ENCODE data around the gene HDGFL3.
"Not testable (repeated sequence)": the region's sequence is repeated elsewhere in the genome, so short reads cannot be mapped to it uniquely, and the experiment has no call there.

The HDGFL3 gene

GRCh38 chr15:83207660-83208366, at the start of gene HDGFL3:
Gene HDGFL3, minus strand, starts transcription at chr15:83207823. Its CDS starts 409 bp downstream, at chr15:83207414.
- peak within 1 kb of the TSS; percentile 29 to 69 for H3K9ac ChIP-seq (ENCODE audit: low read depth in 1 of 2, low read length in 2 of 2)
- H3K27me3 ChIP-seq (ENCODE audit: control insufficient read depth in 2 of 2, insufficient read depth in 2 of 2, low read length in 2 of 2), result peaks cover 0 to 3% of the 10 kb centered on the region in 2 donors
- peak within 1 kb of the TSS; percentile 56 to 73 for H3K27ac ChIP-seq (ENCODE audit: low read depth in 2 of 2, low read length in 2 of 2)
- H3K4me3 ChIP-seq (ENCODE audit: low read length in 2 of 2), result peak within 1 kb of the TSS; percentile 68 to 75
- H3K9me3 ChIP-seq (ENCODE audit: control insufficient read depth in 2 of 2, low read length in 2 of 2), result no peaks in the 10 kb centered on the region
- peaks cover 4 to 5% of the 10 kb centered on the region in 2 donors for H3K4me1 ChIP-seq (ENCODE audit: control insufficient read depth in 2 of 2, insufficient read depth in 2 of 2, low read length in 2 of 2)
- no peaks in the 10 kb centered on the region for H3K36me3 ChIP-seq (ENCODE audit: control insufficient read depth in 2 of 2, insufficient read depth in 2 of 2, low read length in 2 of 2)

- Histone ChIP-seq H3K36me3 (ENCODE audit: control insufficient read depth in 2 of 2, insufficient read depth in 2 of 2, low read length in 2 of 2) (no peaks in the 10 kb centered on the region), H3K9ac (ENCODE audit: low read depth in 1 of 2, low read length in 2 of 2) (no peak overlapping the region), H3K27ac (ENCODE audit: low read depth in 2 of 2, low read length in 2 of 2) (no peak overlapping the region), H3K4me3 (ENCODE audit: low read length in 2 of 2) (no peak overlapping the region), H3K27me3 (ENCODE audit: control insufficient read depth in 2 of 2, insufficient read depth in 2 of 2, low read length in 2 of 2) (peaks cover 3 to 8% of the 10 kb centered on the region in 2 donors), H3K4me1 (ENCODE audit: control insufficient read depth in 2 of 2, insufficient read depth in 2 of 2, low read length in 2 of 2) (no peaks in the 10 kb centered on the region), H3K9me3 (ENCODE audit: control insufficient read depth in 2 of 2, low read length in 2 of 2) (no peaks in the 10 kb centered on the region)
Observed at GRCh38 chr15:83250781-83251180, 43.2 kb upstream of the HDGFL3 start.

- no peaks in the 10 kb centered on the region for H3K36me3 ChIP-seq (ENCODE audit: control insufficient read depth in 2 of 2, insufficient read depth in 2 of 2, low read length in 2 of 2)
- H3K4me1 ChIP-seq (ENCODE audit: control insufficient read depth in 2 of 2, insufficient read depth in 2 of 2, low read length in 2 of 2), result no peaks in the 10 kb centered on the region
- H3K9ac ChIP-seq (ENCODE audit: low read depth in 1 of 2, low read length in 2 of 2), result no peak overlapping the region
- H3K27me3 ChIP-seq (ENCODE audit: control insufficient read depth in 2 of 2, insufficient read depth in 2 of 2, low read length in 2 of 2), result peaks cover 3 to 8% of the 10 kb centered on the region in 2 donors
- no peak overlapping the region for H3K27ac ChIP-seq (ENCODE audit: low read depth in 2 of 2, low read length in 2 of 2)
- H3K4me3 ChIP-seq (ENCODE audit: low read length in 2 of 2), result no peak overlapping the region
- H3K9me3 ChIP-seq (ENCODE audit: control insufficient read depth in 2 of 2, low read length in 2 of 2), result no peaks in the 10 kb centered on the region
Observed at GRCh38 chr15:83249030-83249343, 41.4 kb upstream of the HDGFL3 start.

GRCh38 chr15:83248151-83249029, 40.8 kb upstream of the HDGFL3 start:
- Histone ChIP-seq H3K4me3 (ENCODE audit: low read length in 2 of 2) (no peak overlapping the region), H3K9ac (ENCODE audit: low read depth in 1 of 2, low read length in 2 of 2) (no peak overlapping the region), H3K9me3 (ENCODE audit: control insufficient read depth in 2 of 2, low read length in 2 of 2) (no peaks in the 10 kb centered on the region), H3K36me3 (ENCODE audit: control insufficient read depth in 2 of 2, insufficient read depth in 2 of 2, low read length in 2 of 2) (no peaks in the 10 kb centered on the region), H3K4me1 (ENCODE audit: control insufficient read depth in 2 of 2, insufficient read depth in 2 of 2, low read length in 2 of 2) (no peaks in the 10 kb centered on the region), H3K27me3 (ENCODE audit: control insufficient read depth in 2 of 2, insufficient read depth in 2 of 2, low read length in 2 of 2) (peaks cover 3 to 8% of the 10 kb centered on the region in 2 donors), H3K27ac (ENCODE audit: low read depth in 2 of 2, low read length in 2 of 2) (no peak overlapping the region)

GRCh38 chr15:83243634-83244033, 36.0 kb upstream of the HDGFL3 start:
- H3K9me3 ChIP-seq (ENCODE audit: control insufficient read depth in 2 of 2, low read length in 2 of 2), result no peaks in the 10 kb centered on the region
- no peak overlapping the region for H3K4me3 ChIP-seq (ENCODE audit: low read length in 2 of 2)
- peaks cover 3 to 8% of the 10 kb centered on the region in 2 donors for H3K27me3 ChIP-seq (ENCODE audit: control insufficient read depth in 2 of 2, insufficient read depth in 2 of 2, low read length in 2 of 2)
- H3K27ac ChIP-seq (ENCODE audit: low read depth in 2 of 2, low read length in 2 of 2), result no peak overlapping the region
- H3K9ac ChIP-seq (ENCODE audit: low read depth in 1 of 2, low read length in 2 of 2), result no peak overlapping the region
- H3K36me3 ChIP-seq (ENCODE audit: control insufficient read depth in 2 of 2, insufficient read depth in 2 of 2, low read length in 2 of 2), result no peaks in the 10 kb centered on the region
- H3K4me1 ChIP-seq (ENCODE audit: control insufficient read depth in 2 of 2, insufficient read depth in 2 of 2, low read length in 2 of 2), result no peaks in the 10 kb centered on the region

- Histone ChIP-seq H3K36me3 (ENCODE audit: control insufficient read depth in 2 of 2, insufficient read depth in 2 of 2, low read length in 2 of 2) (no peaks in the 10 kb centered on the region), H3K4me1 (ENCODE audit: control insufficient read depth in 2 of 2, insufficient read depth in 2 of 2, low read length in 2 of 2) (no peaks in the 10 kb centered on the region), H3K27me3 (ENCODE audit: control insufficient read depth in 2 of 2, insufficient read depth in 2 of 2, low read length in 2 of 2) (no peaks in the 10 kb centered on the region), H3K9ac (ENCODE audit: low read depth in 1 of 2, low read length in 2 of 2) (no peak overlapping the region), H3K9me3 (ENCODE audit: control insufficient read depth in 2 of 2, low read length in 2 of 2) (no peaks in the 10 kb centered on the region), H3K27ac (ENCODE audit: low read depth in 2 of 2, low read length in 2 of 2) (no peak overlapping the region), H3K4me3 (ENCODE audit: low read length in 2 of 2) (no peak overlapping the region)
Observed at GRCh38 chr15:83230242-83230641, 22.6 kb upstream of the HDGFL3 start.

GRCh38 chr15:83225449-83225848, 17.8 kb upstream of the HDGFL3 start:
- Histone ChIP-seq H3K27ac (ENCODE audit: low read depth in 2 of 2, low read length in 2 of 2) (no peak overlapping the region), H3K9ac (ENCODE audit: low read depth in 1 of 2, low read length in 2 of 2) (no peak overlapping the region), H3K36me3 (ENCODE audit: control insufficient read depth in 2 of 2, insufficient read depth in 2 of 2, low read length in 2 of 2) (no peaks in the 10 kb centered on the region), H3K4me1 (ENCODE audit: control insufficient read depth in 2 of 2, insufficient read depth in 2 of 2, low read length in 2 of 2) (no peaks in the 10 kb centered on the region), H3K4me3 (ENCODE audit: low read length in 2 of 2) (no peak overlapping the region), H3K9me3 (ENCODE audit: control insufficient read depth in 2 of 2, low read length in 2 of 2) (no peaks in the 10 kb centered on the region), H3K27me3 (ENCODE audit: control insufficient read depth in 2 of 2, insufficient read depth in 2 of 2, low read length in 2 of 2) (no peaks in the 10 kb centered on the region)

GRCh38 chr15:83221781-83222180, 14.2 kb upstream of the HDGFL3 start:
- not testable (repeated sequence) for H3K36me3 ChIP-seq (ENCODE audit: control insufficient read depth in 2 of 2, insufficient read depth in 2 of 2, low read length in 2 of 2); H3K9ac ChIP-seq (ENCODE audit: low read depth in 1 of 2, low read length in 2 of 2); H3K4me1 ChIP-seq (ENCODE audit: control insufficient read depth in 2 of 2, insufficient read depth in 2 of 2, low read length in 2 of 2); H3K9me3 ChIP-seq (ENCODE audit: control insufficient read depth in 2 of 2, low read length in 2 of 2); H3K4me3 ChIP-seq (ENCODE audit: low read length in 2 of 2); H3K27me3 ChIP-seq (ENCODE audit: control insufficient read depth in 2 of 2, insufficient read depth in 2 of 2, low read length in 2 of 2); H3K27ac ChIP-seq (ENCODE audit: low read depth in 2 of 2, low read length in 2 of 2)

- Histone ChIP-seq H3K9ac (ENCODE audit: low read depth in 1 of 2, low read length in 2 of 2) (no peak overlapping the region), H3K9me3 (ENCODE audit: control insufficient read depth in 2 of 2, low read length in 2 of 2) (no peaks in the 10 kb centered on the region), H3K4me3 (ENCODE audit: low read length in 2 of 2) (no peak overlapping the region), H3K27ac (ENCODE audit: low read depth in 2 of 2, low read length in 2 of 2) (no peak overlapping the region), H3K27me3 (ENCODE audit: control insufficient read depth in 2 of 2, insufficient read depth in 2 of 2, low read length in 2 of 2) (no peaks in the 10 kb centered on the region), H3K36me3 (ENCODE audit: control insufficient read depth in 2 of 2, insufficient read depth in 2 of 2, low read length in 2 of 2) (no peaks in the 10 kb centered on the region), H3K4me1 (ENCODE audit: control insufficient read depth in 2 of 2, insufficient read depth in 2 of 2, low read length in 2 of 2) (no peaks in the 10 kb centered on the region)
Observed at GRCh38 chr15:83219026-83219425, 11.4 kb upstream of the HDGFL3 start.

GRCh38 chr15:83215306-83215705, 7.7 kb upstream of the HDGFL3 start:
- no peaks in the 10 kb centered on the region for H3K36me3 ChIP-seq (ENCODE audit: control insufficient read depth in 2 of 2, insufficient read depth in 2 of 2, low read length in 2 of 2)
- H3K27ac ChIP-seq (ENCODE audit: low read depth in 2 of 2, low read length in 2 of 2), result no peak overlapping the region
- H3K4me1 ChIP-seq (ENCODE audit: control insufficient read depth in 2 of 2, insufficient read depth in 2 of 2, low read length in 2 of 2), result no peaks in the 10 kb centered on the region
- H3K9ac ChIP-seq (ENCODE audit: low read depth in 1 of 2, low read length in 2 of 2), result no peak overlapping the region
- no peaks in the 10 kb centered on the region for H3K9me3 ChIP-seq (ENCODE audit: control insufficient read depth in 2 of 2, low read length in 2 of 2)
- H3K4me3 ChIP-seq (ENCODE audit: low read length in 2 of 2), result no peak overlapping the region
- no peaks in the 10 kb centered on the region for H3K27me3 ChIP-seq (ENCODE audit: control insufficient read depth in 2 of 2, insufficient read depth in 2 of 2, low read length in 2 of 2)
